Osteocyte (in vitro differentiated cells): ENCODE data around the gene UNKL. TPM values are rescaled to one million over a fixed set of nuclear protein-coding genes. Genes with fewer than 3 reads are reported as not detected.

Experiments
- DNase-seq: peaks from one replicate; pipeline ENCODE4 v3.0.0; 2021; ENCODE audit warnings: mixed read lengths; ENCODE audit not compliant: unreplicated experiment; ENCODE audit errors: extremely low spot score
- H3K27ac Mint-ChIP-seq: one replicate; pipeline ENCODE4 v1.8.0; 2021; ENCODE audit warnings: mild to moderate bottlenecking, mixed read lengths; ENCODE audit not compliant: unreplicated experiment
- H3K27me3 Mint-ChIP-seq: one replicate; pipeline ENCODE4 v1.8.0; 2021; ENCODE audit warnings: mixed read lengths; ENCODE audit not compliant: unreplicated experiment
- H3K36me3 Mint-ChIP-seq: one replicate; pipeline ENCODE4 v1.8.0; 2021; ENCODE audit warnings: mixed read lengths; ENCODE audit not compliant: unreplicated experiment
- H3K4me1 Mint-ChIP-seq: one replicate; pipeline ENCODE4 v1.8.0; 2021; ENCODE audit warnings: mixed read lengths; ENCODE audit not compliant: unreplicated experiment
- H3K4me3 Mint-ChIP-seq: one replicate; pipeline ENCODE4 v1.8.0; 2021; ENCODE audit warnings: mild to moderate bottlenecking, moderate library complexity, mixed read lengths; ENCODE audit not compliant: unreplicated experiment
- H3K9me3 Mint-ChIP-seq: one replicate; pipeline ENCODE4 v1.8.0; 2021; ENCODE audit warnings: mixed read lengths; ENCODE audit not compliant: unreplicated experiment
- CTCF ChIP-seq: fragments of 200-600 bp; sonication (generic); IDR thresholded peaks from 2 replicates; pipeline ENCODE4 v1.5.0; 2021; ENCODE audit warnings: antibody characterized with exemption, mild to moderate bottlenecking, moderate library complexity
- total RNA-seq: library from RNA; stranded (reverse); gene quantifications from 2 replicates; pipeline ENCODE4 v1.2.1, GENCODE V29; 2021

The UNKL gene
- total RNA-seq, 1 donor from 2014 or later, result 34.4 TPM

- H3K27ac Mint-ChIP-seq, result no peak within 1 kb of the TSS
- H3K4me3 Mint-ChIP-seq, result no peak within 1 kb of the TSS
- no peak for DNase-seq
- H3K27me3 Mint-ChIP-seq, result no peaks in the 10 kb centered on the region
- no peaks in the 10 kb centered on the region for H3K4me1 Mint-ChIP-seq
- H3K36me3 Mint-ChIP-seq, result no peaks in the 10 kb centered on the region
- no peaks in the 10 kb centered on the region for H3K9me3 Mint-ChIP-seq
- TF ChIP-seq CTCF, result no peak
Observed at GRCh38 chr16:1430759-1431496, 16.4 kb upstream of the UNKL start, which contains the start of gene PERCC1. Gene PERCC1 (plus strand): TSS chr16:1431078. CDS start chr16:1432594, 1,516 bp downstream.

GRCh38 chr16:1430214-1430758 lies 15.8 kb upstream of the UNKL start:
- H3K4me3 Mint-ChIP-seq, result no peak overlapping the region
- H3K36me3 Mint-ChIP-seq, result no peaks in the 10 kb centered on the region
- TF ChIP-seq CTCF, result no peak
- no peak overlapping the region for H3K27ac Mint-ChIP-seq
- no peaks in the 10 kb centered on the region for H3K4me1 Mint-ChIP-seq
- no peaks in the 10 kb centered on the region for H3K27me3 Mint-ChIP-seq
- no peaks in the 10 kb centered on the region for H3K9me3 Mint-ChIP-seq
- no peak for DNase-seq

- Mint-ChIP-seq H3K36me3 (no peaks in the 10 kb centered on the region), H3K27me3 (no peaks in the 10 kb centered on the region), H3K9me3 (no peaks in the 10 kb centered on the region), H3K27ac (no peak overlapping the region), H3K4me1 (no peaks in the 10 kb centered on the region), H3K4me3 (no peak overlapping the region)
- no peak for DNase-seq
- TF ChIP-seq CTCF, result no peak
Observed at GRCh38 chr16:1429631-1430030, 15.1 kb upstream of the UNKL start.

- Mint-ChIP-seq H3K27me3 (no peaks in the 10 kb centered on the region), H3K36me3 (no peaks in the 10 kb centered on the region), H3K27ac (no peak overlapping the region), H3K4me3 (no peak overlapping the region), H3K9me3 (no peaks in the 10 kb centered on the region), H3K4me1 (no peaks in the 10 kb centered on the region)
- no peak for TF ChIP-seq CTCF
- no peak for DNase-seq
Observed at GRCh38 chr16:1429012-1429411, 14.5 kb upstream of the UNKL start.

- Mint-ChIP-seq H3K4me3 (no peak overlapping the region), H3K27me3 (no peaks in the 10 kb centered on the region), H3K36me3 (no peaks in the 10 kb centered on the region), H3K9me3 (no peaks in the 10 kb centered on the region), H3K27ac (no peak overlapping the region), H3K4me1 (no peaks in the 10 kb centered on the region)
- TF ChIP-seq CTCF, result no peak
- DNase-seq, result no peak
Observed at GRCh38 chr16:1428511-1428910, 14.0 kb upstream of the UNKL start.
